Mesodermal cell (in vitro differentiated cells): ENCODE results near the gene PPT2.
"Not testable (repeated sequence)": the region's sequence is repeated elsewhere in the genome, so short reads cannot be mapped to it uniquely, and the experiment has no call there.

Source experiments
- H3K27ac ChIP-seq: 2 replicates; pipeline ENCODE4 v1.7.0; 2013; ENCODE audit warnings: mild to moderate bottlenecking, low read depth, low read length, moderate library complexity; ENCODE audit not compliant: severe bottlenecking
- H3K36me3 ChIP-seq: 2 replicates; pipeline ENCODE4 v1.7.1; 2013; ENCODE audit warnings: mild to moderate bottlenecking, low read length, moderate library complexity; ENCODE audit not compliant: control insufficient read depth, insufficient read depth
- H3K4me1 ChIP-seq: one replicate; pipeline ENCODE4 v1.7.1; 2013; ENCODE audit warnings: mild to moderate bottlenecking, low read length; ENCODE audit not compliant: insufficient read depth, control insufficient read depth, poor library complexity, severe bottlenecking
- H3K4me3 ChIP-seq: 2 replicates; pipeline ENCODE4 v1.7.0; 2013; ENCODE audit warnings: low read length, control low read depth, mild to moderate bottlenecking; ENCODE audit not compliant: insufficient read depth, poor library complexity, severe bottlenecking; ENCODE audit errors: extremely low read depth
- H3K9me3 ChIP-seq: 2 replicates; pipeline ENCODE4 v1.7.1; 2013; ENCODE audit warnings: mild to moderate bottlenecking, low read length, moderate library complexity; ENCODE audit not compliant: control insufficient read depth
- WGBS, 2 experiments: methylation state at CpG; one replicate each; pipeline ENCODE4 v1.1.5; 2013; ENCODE audit warnings: missing lambda C conversion rate in 2 of 2; ENCODE audit not compliant: insufficient coverage in 2 of 2; 5-methylcytosine and 5-hydroxymethylcytosine counted together

The PPT2 gene

GRCh38 chr6:32198866-32199265 lies 44.9 kb downstream of the PPT2 start:
- Histone ChIP-seq H3K27ac (no peak overlapping the region), H3K9me3 (no peaks in the 10 kb centered on the region), H3K36me3 (no peaks in the 10 kb centered on the region), H3K4me3 (no peak overlapping the region), H3K4me1 (peaks cover 14% of the 10 kb centered on the region)
- 91 to 94% methylated on average over 16 to 17 of the region's 17 CpGs for WGBS, 2 experiments

DNA sequence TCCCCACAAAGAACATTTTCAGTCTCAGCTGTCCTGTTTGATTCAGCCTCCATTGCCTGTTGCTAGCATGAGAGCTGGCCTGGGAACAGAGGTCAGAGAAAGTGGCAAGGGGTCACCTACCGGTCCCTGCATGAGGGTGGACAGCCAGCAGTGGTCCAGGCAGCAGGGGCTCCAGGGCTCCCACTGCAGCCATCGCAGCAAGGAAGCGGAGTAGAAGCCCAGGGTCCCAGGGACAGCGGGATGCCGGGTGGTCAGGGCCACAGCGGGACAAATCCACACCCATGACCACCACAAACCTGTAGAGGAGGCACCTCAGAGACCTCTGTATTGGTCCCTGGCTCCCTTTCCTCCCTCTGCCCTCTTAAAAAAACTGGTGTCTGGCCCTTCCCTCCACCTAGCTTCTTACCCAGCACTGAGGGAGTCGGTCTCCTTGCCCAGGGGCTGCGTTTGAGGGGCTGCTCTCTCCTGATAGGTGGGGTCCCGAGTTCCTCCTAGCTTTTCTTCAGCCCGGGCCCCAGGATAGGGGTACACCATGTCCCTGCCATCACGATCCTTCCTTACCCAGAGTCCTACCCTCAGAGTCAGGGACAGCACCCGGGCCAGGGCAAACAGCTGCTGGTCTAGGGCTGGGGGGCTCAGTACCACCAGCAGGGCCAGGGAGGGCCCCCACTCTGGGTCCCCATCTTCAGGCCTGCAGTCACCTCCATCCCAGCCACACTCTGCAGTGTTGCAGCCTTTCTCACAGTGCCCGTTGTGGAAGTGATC lies 47.0 kb downstream of the PPT2 start:
- WGBS, 2 experiments: 84 to 88% methylated on average over 10 to 11 of the region's 13 CpGs

GRCh38 chr6:32202186-32202585 lies 48.2 kb downstream of the PPT2 start:
- Histone ChIP-seq H3K4me3 (no peak overlapping the region), H3K27ac (no peak overlapping the region), H3K4me1 (peaks cover 3% of the 10 kb centered on the region), H3K36me3 (no peaks in the 10 kb centered on the region), H3K9me3 (no peaks in the 10 kb centered on the region)
- WGBS, 2 experiments: 91 to 94% methylated on average over 8 to 9 of the region's 9 CpGs

More for the DNA sequence above, 47.0 kb downstream of the PPT2 start:
- H3K4me3 ChIP-seq: no peak overlapping the region
- H3K9me3 ChIP-seq: no peaks in the 10 kb centered on the region
- no peak overlapping the region for H3K27ac ChIP-seq
- peaks cover 7% of the 10 kb centered on the region for H3K4me1 ChIP-seq
- H3K36me3 ChIP-seq: no peaks in the 10 kb centered on the region

- WGBS, 2 experiments: 90% methylated on average over 8 to 9 of the region's 9 CpGs
- no peak overlapping the region for H3K4me3 ChIP-seq
- H3K9me3 ChIP-seq: no peaks in the 10 kb centered on the region
- no peak overlapping the region for H3K27ac ChIP-seq
- no peaks in the 10 kb centered on the region for H3K36me3 ChIP-seq
- H3K4me1 ChIP-seq: no peaks in the 10 kb centered on the region
Observed at GRCh38 chr6:32203426-32204267, 49.7 kb downstream of the PPT2 start.

DNA sequence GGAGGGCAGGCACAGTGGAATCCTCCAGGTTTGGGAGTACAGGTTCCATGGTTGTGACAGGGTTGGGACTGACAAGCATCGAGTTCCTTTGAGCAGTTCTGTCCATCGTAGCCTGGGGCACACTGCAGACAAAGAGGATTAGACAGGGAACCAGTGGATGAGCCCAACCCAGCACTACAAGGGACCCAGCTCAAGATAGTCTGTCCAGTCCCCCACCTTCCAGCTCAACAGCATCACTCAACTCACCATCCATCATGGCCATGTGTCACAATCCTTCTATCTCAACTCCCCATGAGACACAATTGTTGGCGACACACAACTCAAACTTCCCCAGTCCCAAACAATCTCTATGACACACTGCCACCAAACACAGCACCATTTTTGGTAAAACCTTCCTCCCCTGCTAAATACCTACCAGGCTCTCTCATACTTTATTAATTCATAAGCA lies 50.4 kb downstream of the PPT2 start:
- Histone ChIP-seq H3K36me3 (no peaks in the 10 kb centered on the region), H3K9me3 (no peaks in the 10 kb centered on the region), H3K27ac (no peak overlapping the region), H3K4me3 (no peak overlapping the region), H3K4me1 (no peaks in the 10 kb centered on the region)
- 88 to 98% methylated on average over 1 to 3 of the region's 3 CpGs for WGBS, 2 experiments

- no peaks in the 10 kb centered on the region for H3K4me1 ChIP-seq
- no peak overlapping the region for H3K4me3 ChIP-seq
- WGBS, 2 experiments: 83 to 100% methylated on average over 1 of the region's 1 CpG
- no peaks in the 10 kb centered on the region for H3K36me3 ChIP-seq
- no peaks in the 10 kb centered on the region for H3K9me3 ChIP-seq
- H3K27ac ChIP-seq: no peak overlapping the region
Observed at GRCh38 chr6:32208996-32209395, 55.1 kb downstream of the PPT2 start.

GRCh38 chr6:32210191-32210601 lies 56.3 kb downstream of the PPT2 start:
- no peaks in the 10 kb centered on the region for H3K9me3 ChIP-seq
- H3K4me1 ChIP-seq: no peaks in the 10 kb centered on the region
- H3K4me3 ChIP-seq: no peak overlapping the region
- no peaks in the 10 kb centered on the region for H3K36me3 ChIP-seq
- WGBS, 2 experiments: 90 to 96% methylated on average over 4 to 5 of the region's 5 CpGs
- no peak overlapping the region for H3K27ac ChIP-seq

- not testable (repeated sequence) for H3K36me3 ChIP-seq, H3K4me3 ChIP-seq, H3K4me1 ChIP-seq, H3K27ac ChIP-seq, H3K9me3 ChIP-seq
- no CpG with 5 or more reads among the region's 4 CpGs for whole genome bisulfite sequencing, 2 experiments
Observed at GRCh38 chr6:32211432-32211831, 57.5 kb downstream of the PPT2 start.

- H3K27ac ChIP-seq: no peak overlapping the region
- no peak overlapping the region for H3K4me3 ChIP-seq
- WGBS, 2 experiments: 82 to 86% methylated on average over 9 to 10 of the region's 12 CpGs
- no peaks in the 10 kb centered on the region for H3K36me3 ChIP-seq
- no peaks in the 10 kb centered on the region for H3K4me1 ChIP-seq
- H3K9me3 ChIP-seq: no peaks in the 10 kb centered on the region
Observed at GRCh38 chr6:32212076-32212760, 58.3 kb downstream of the PPT2 start.
